ENCODE results near the gene RFT1. TPM values are rescaled to one million over a fixed set of nuclear protein-coding genes. Genes with fewer than 3 reads are reported as not detected.

RFT1 gene
- total and polyA plus RNA-seq, 2 of the 13 experiments (the other 11 are each of a cell fraction or from before 2014, with no cell fraction given) = 23.2 to 37.0 TPM

DNA sequence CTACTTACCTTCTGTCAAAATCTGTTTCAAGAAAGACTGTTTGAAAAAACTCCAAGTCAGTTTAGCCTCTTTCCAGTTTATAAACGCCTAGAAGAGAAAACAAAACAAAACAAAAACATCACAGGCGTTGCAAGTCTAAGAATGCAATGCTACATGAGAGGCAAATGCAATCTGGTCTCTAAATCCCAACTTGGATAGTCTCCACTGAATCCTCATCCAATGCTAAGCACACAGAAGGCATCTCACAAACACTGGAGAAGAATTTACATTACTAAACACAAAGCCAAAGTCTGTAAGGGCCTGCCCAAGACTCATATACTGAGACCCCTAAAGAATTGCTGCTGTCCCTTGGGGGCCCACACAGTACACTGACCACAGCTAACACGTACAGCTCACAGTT, 18.4 kb downstream of the RFT1 start:
- DNase-seq (ENCODE audit: low spot score) (no peak), FAIRE-seq (no peak), ATAC-seq (no peak)
- Histone ChIP-seq H3K36me3 (replicated peaks in 1 of 2; ENCODE audit: control insufficient read depth in 1 of 2, insufficient read depth in 2 of 2, low read length in 2 of 2) (peaks cover 0 to 14% of the 10 kb centered on the region in 2 experiments), H3K27me3 (ENCODE audit: control insufficient read depth in 1 of 2, insufficient read depth in 2 of 2, low read length in 2 of 2) (no peaks in the 10 kb centered on the region), H3K9me3 (ENCODE audit: low read length) (no peaks in the 10 kb centered on the region), H2AFZ (ENCODE audit: low read length) (no peak overlapping the region), H3K4me3 (replicated peaks in 1 of 3; ENCODE audit: insufficient read depth in 1 of 3, low read depth in 2 of 3, low read length in 3 of 3) (no peak overlapping the region), H4K20me1 (ENCODE audit: insufficient read depth, low read length) (no peaks in the 10 kb centered on the region), H3K79me2 (ENCODE audit: insufficient read depth, low read length) (no peaks in the 10 kb centered on the region), H3K4me1 (ENCODE audit: insufficient read depth, low read length) (peaks cover 11% of the 10 kb centered on the region), H3K9ac (ENCODE audit: insufficient read depth, low read depth, low read length) (no peak overlapping the region), H3K4me2 (ENCODE audit: low read depth, low read length) (no peak overlapping the region), H3K27ac (ENCODE audit: extremely low read length, insufficient read depth, low read length) (no peak overlapping the region)
- in situ Hi-C loops (cut with HindIII; ENCODE audit: extremely low pct_ligation_motif_present, low pct_unique_long_range_greater_than_20kb) (no loop called here), intact Hi-C loops (cut with micrococcal nuclease; ENCODE audit: unreplicated experiment) (no loop called here)
- ChIA-PET POLR2A (interaction anchor here (1.8 kb wide), 1 partner anchor 57 kb away, joined by 4 read pairs; no protein-coding TSS in a partner anchor), CTCF (ENCODE audit: low intra/inter-chr PET ratio, low total read pairs) (interaction anchor here (7.2 kb wide), 1 partner anchor 85 kb away, joined by 81 read pairs; no protein-coding TSS in a partner anchor)
- WGBS (ENCODE audit: low lambda C conversion rate) = 89% methylated on average over 3 of the region's 3 CpGs
- no TSS peak for BruUV-seq (replicated peaks)
- no peak for TF ChIP-seq CREB1 (IDR thresholded peaks at IDR 0.05)
- no peak for TF ChIP-seq CREB1 (CRISPR knock-in tag; IDR thresholded peaks at IDR 0.05)
- TF ChIP-seq MED8 (CRISPR knock-in tag; IDR thresholded peaks at IDR 0.05; ENCODE audit: insufficient replicate concordance) = no peak
- TF ChIP-seq ZNF253 (CRISPR knock-in tag; IDR thresholded peaks at IDR 0.05; ENCODE audit: borderline replicate concordance) = no peak
- no peak for TF ChIP-seq ZNF20 (CRISPR knock-in tag; IDR thresholded peaks at IDR 0.05)
- TF ChIP-seq ZNF101 (CRISPR knock-in tag; IDR thresholded peaks at IDR 0.05; ENCODE audit: borderline replicate concordance, low read depth) = no peak
- no peak for TF ChIP-seq MAFG (CRISPR knock-in tag; IDR thresholded peaks at IDR 0.05)
- TF ChIP-seq ZNF607 (CRISPR knock-in tag; IDR thresholded peaks at IDR 0.05; ENCODE audit: borderline replicate concordance) = no peak
- TF ChIP-seq, protein P1, sequence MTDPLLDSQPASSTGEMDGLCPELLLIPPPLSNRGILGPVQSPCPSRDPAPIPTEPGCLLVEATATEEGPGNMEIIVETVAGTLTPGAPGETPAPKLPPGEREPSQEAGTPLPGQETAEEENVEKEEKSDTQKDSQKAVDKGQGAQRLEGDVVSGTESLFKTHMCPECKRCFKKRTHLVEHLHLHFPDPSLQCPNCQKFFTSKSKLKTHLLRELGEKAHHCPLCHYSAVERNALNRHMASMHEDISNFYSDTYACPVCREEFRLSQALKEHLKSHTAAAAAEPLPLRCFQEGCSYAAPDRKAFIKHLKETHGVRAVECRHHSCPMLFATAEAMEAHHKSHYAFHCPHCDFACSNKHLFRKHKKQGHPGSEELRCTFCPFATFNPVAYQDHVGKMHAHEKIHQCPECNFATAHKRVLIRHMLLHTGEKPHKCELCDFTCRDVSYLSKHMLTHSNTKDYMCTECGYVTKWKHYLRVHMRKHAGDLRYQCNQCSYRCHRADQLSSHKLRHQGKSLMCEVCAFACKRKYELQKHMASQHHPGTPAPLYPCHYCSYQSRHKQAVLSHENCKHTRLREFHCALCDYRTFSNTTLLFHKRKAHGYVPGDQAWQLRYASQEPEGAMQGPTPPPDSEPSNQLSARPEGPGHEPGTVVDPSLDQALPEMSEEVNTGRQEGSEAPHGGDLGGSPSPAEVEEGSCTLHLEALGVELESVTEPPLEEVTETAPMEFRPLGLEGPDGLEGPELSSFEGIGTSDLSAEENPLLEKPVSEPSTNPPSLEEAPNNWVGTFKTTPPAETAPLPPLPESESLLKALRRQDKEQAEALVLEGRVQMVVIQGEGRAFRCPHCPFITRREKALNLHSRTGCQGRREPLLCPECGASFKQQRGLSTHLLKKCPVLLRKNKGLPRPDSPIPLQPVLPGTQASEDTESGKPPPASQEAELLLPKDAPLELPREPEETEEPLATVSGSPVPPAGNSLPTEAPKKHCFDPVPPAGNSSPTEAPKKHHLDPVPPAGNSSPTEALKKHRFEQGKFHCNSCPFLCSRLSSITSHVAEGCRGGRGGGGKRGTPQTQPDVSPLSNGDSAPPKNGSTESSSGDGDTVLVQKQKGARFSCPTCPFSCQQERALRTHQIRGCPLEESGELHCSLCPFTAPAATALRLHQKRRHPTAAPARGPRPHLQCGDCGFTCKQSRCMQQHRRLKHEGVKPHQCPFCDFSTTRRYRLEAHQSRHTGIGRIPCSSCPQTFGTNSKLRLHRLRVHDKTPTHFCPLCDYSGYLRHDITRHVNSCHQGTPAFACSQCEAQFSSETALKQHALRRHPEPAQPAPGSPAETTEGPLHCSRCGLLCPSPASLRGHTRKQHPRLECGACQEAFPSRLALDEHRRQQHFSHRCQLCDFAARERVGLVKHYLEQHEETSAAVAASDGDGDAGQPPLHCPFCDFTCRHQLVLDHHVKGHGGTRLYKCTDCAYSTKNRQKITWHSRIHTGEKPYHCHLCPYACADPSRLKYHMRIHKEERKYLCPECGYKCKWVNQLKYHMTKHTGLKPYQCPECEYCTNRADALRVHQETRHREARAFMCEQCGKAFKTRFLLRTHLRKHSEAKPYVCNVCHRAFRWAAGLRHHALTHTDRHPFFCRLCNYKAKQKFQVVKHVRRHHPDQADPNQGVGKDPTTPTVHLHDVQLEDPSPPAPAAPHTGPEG (CRISPR knock-in tag; IDR thresholded peaks at IDR 0.05) = no peak
- TF ChIP-seq, protein P2, sequence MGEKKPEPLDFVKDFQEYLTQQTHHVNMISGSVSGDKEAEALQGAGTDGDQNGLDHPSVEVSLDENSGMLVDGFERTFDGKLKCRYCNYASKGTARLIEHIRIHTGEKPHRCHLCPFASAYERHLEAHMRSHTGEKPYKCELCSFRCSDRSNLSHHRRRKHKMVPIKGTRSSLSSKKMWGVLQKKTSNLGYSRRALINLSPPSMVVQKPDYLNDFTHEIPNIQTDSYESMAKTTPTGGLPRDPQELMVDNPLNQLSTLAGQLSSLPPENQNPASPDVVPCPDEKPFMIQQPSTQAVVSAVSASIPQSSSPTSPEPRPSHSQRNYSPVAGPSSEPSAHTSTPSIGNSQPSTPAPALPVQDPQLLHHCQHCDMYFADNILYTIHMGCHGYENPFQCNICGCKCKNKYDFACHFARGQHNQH (CRISPR knock-in tag; IDR thresholded peaks at IDR 0.05) = no peak
